Measurements from ENCODE around the gene C5AR1.
"Not testable (repeated sequence)": the region's sequence is repeated elsewhere in the genome, so short reads cannot be mapped to it uniquely, and the experiment has no call there.

The C5AR1 gene

GRCh38 chr19:47309608-47310007 lies at the start of gene C5AR1:
TSS of gene C5AR1 (plus strand) at chr19:47309861. CDS start at chr19:47309896, 35 bp downstream.
- DNase-seq, result no peak

GRCh38 chr19:47260476-47260875 lies 49.2 kb upstream of the C5AR1 start:
- DNase-seq, result no peak

GRCh38 chr19:47261946-47262793 lies 47.5 kb upstream of the C5AR1 start:
- DNase-seq, result not testable (repeated sequence)

GRCh38 chr19:47264629-47265028 lies 45.0 kb upstream of the C5AR1 start:
- DNase-seq, result no peak

GRCh38 chr19:47266401-47266941 lies 43.2 kb upstream of the C5AR1 start:
- DNase-seq, result no peak

- DNase-seq, result no peak
Measured at GRCh38 chr19:47267350-47267759, 42.3 kb upstream of the C5AR1 start.

- DNase-seq, result no peak
Measured at GRCh38 chr19:47268028-47268427, 41.6 kb upstream of the C5AR1 start.

GRCh38 chr19:47269596-47269995 lies 40.1 kb upstream of the C5AR1 start:
- DNase-seq, result no peak

GRCh38 chr19:47270408-47270807 lies 39.3 kb upstream of the C5AR1 start:
- no peak for DNase-seq

GRCh38 chr19:47271949-47272348 lies 37.7 kb upstream of the C5AR1 start:
- no peak for DNase-seq

- peak; percentile 66 for DNase-seq
Measured at GRCh38 chr19:47272448-47273312, 37.0 kb upstream of the C5AR1 start.

GRCh38 chr19:47273313-47274070 lies 36.2 kb upstream of the C5AR1 start:
- peak; percentile 92 for DNase-seq

- DNase-seq, result peak; percentile 100
Measured at GRCh38 chr19:47274071-47274890, 35.4 kb upstream of the C5AR1 start, which contains the start of gene INAFM1. TSS of gene INAFM1 (plus strand) at chr19:47274885. CDS start at chr19:47274920, 35 bp downstream.

- DNase-seq, result peak; percentile 38
Measured at GRCh38 chr19:47274891-47275761, 34.5 kb upstream of the C5AR1 start.

- no peak for DNase-seq
Measured at GRCh38 chr19:47275791-47276461, 33.7 kb upstream of the C5AR1 start.

- DNase-seq, result not testable (repeated sequence)
Measured at GRCh38 chr19:47276513-47276912, 33.1 kb upstream of the C5AR1 start.

GRCh38 chr19:47280183-47280797 lies 29.4 kb upstream of the C5AR1 start:
- DNase-seq, result peak; percentile 84

- DNase-seq, result no peak
Measured at GRCh38 chr19:47283405-47284059, 26.1 kb upstream of the C5AR1 start.

- peak; percentile 47 for DNase-seq
Measured at GRCh38 chr19:47284324-47284899, 25.2 kb upstream of the C5AR1 start.
